Skeletal muscle satellite cell (primary cell): ENCODE data around the gene RBBP8NL.

Source experiments
- H3K27me3 ChIP-seq: 2 replicates; pipeline ENCODE4 v1.7.0; 2013; ENCODE audit warnings: low read length; ENCODE audit not compliant: control insufficient read depth, insufficient read depth
- H3K36me3 ChIP-seq: 2 replicates; pipeline ENCODE4 v1.7.0; 2013; ENCODE audit warnings: mild to moderate bottlenecking, control low read depth, low read length; ENCODE audit not compliant: insufficient read depth
- H3K4me1 ChIP-seq: 2 replicates; pipeline ENCODE4 v1.7.0; 2013; ENCODE audit warnings: low read length; ENCODE audit not compliant: control insufficient read depth, insufficient read depth
- H3K4me2 ChIP-seq: 2 replicates; pipeline ENCODE4 v1.7.0; 2013; ENCODE audit warnings: mild to moderate bottlenecking, low read length
- H3K4me3 ChIP-seq: 2 replicates; pipeline ENCODE4 v1.7.0; 2013; ENCODE audit warnings: low read length
- H3K9ac ChIP-seq: 2 replicates; pipeline ENCODE4 v1.7.0; 2013; ENCODE audit warnings: mild to moderate bottlenecking, low read depth, low read length, moderate library complexity
- H3K9me3 ChIP-seq: replicated peaks from 2 replicates; pipeline ENCODE4 v1.7.0; 2013; ENCODE audit warnings: mild to moderate bottlenecking, control low read depth, low read length

RBBP8NL gene

DNA sequence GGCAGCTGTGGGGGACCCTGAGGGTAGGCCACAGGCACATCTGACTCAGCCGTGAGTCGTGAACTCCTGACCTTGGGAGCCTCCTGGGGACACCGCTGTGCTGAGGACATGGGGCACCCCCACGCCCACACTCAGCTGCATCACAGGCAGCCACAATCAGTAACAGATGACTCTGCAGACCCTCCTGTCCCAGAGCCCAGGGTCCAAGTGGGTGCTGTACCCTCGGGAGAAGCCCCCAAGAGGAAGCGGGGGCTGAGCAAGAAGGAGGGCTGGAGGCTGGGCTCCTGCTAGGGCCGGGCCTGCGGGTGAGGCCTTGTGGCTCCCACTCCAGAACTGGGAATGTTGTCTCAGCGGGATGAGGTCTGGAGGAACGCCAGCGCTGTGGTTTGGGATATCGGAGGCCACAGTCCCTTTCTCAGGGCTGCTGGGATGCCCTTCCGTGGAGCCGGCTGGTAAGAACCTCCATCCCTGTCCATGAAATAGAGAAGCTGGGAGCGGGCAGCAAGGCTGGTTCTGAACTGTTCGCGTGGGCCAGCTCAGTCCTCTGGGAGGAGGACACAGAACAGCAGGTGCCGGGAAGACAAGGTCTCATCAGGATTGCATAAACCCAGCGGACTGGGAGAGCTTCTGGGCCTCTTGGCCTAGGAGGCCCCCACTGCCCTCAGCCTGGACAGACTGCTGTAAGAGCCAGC is 57.1 kb downstream of the RBBP8NL start:
- no peak overlapping the region for H3K9ac ChIP-seq
- no peaks in the 10 kb centered on the region for H3K36me3 ChIP-seq
- no peaks in the 10 kb centered on the region for H3K27me3 ChIP-seq
- H3K4me2 ChIP-seq = peak overlapping the region; percentile 77
- H3K4me3 ChIP-seq = no peak overlapping the region
- peaks cover 56% of the 10 kb centered on the region for H3K4me1 ChIP-seq
- H3K9me3 ChIP-seq = no peaks in the 10 kb centered on the region

DNA sequence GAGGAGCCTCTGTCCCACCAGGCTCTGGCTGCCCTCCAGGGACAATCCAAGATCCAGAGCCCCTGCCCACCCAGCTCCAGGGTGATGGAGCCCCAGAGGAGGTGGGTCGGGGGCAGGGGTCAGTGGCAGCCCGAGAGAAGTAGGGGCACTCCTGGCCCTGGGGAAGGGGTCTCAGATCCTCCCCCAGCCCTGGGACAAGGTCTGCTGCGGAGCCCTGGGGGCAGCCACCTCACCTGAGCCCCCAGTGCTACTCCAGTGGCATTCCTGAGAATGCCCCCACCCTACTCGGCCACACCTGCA is 57.6 kb downstream of the RBBP8NL start:
- Histone ChIP-seq H3K9me3 (no peaks in the 10 kb centered on the region), H3K4me1 (peaks cover 56% of the 10 kb centered on the region), H3K9ac (no peak overlapping the region), H3K4me3 (no peak overlapping the region), H3K36me3 (no peaks in the 10 kb centered on the region), H3K27me3 (no peaks in the 10 kb centered on the region), H3K4me2 (peak overlapping the region; percentile 77)

- Histone ChIP-seq H3K9ac (no peak overlapping the region), H3K4me3 (peak overlapping the region; percentile 51), H3K4me1 (peaks cover 58% of the 10 kb centered on the region), H3K36me3 (no peaks in the 10 kb centered on the region), H3K9me3 (no peaks in the 10 kb centered on the region), H3K4me2 (peak overlapping the region; percentile 77), H3K27me3 (no peaks in the 10 kb centered on the region)
These were observed 58.1 kb downstream of the RBBP8NL start for GRCh38 chr20:62368976-62369814.

DNA sequence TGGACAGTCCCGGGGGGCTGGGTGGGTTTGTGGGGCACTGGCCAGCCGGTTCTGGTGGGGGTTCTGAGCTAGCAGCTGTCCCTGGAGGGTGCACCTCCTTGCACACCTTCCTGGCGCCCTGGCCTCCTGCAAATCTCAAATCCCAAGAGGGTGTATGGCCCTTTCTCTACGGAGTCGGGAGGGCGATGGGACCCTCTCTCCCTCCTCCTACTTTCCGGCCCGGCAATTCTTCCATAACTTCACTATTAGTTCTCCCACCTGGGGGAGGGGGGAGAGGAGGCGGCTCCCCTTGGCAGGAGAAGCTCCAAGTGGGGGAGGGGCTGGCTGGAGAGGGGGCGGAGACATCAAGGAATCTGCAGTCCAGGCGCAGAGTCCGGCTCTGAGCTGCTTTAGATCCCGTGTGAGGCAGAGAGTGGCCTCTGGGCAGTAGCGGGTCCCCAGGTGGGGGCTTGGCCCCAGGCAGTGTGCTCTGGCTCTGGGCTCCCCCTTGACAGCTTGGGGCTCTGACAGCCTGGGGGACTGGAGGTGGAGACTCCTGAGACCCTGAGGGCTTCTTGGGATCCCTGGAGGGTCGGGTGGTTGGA is 58.9 kb downstream of the RBBP8NL start:
- Histone ChIP-seq H3K9ac (no peak overlapping the region), H3K4me1 (peaks cover 60% of the 10 kb centered on the region), H3K4me2 (peak overlapping the region; percentile 69), H3K9me3 (no peaks in the 10 kb centered on the region), H3K27me3 (no peaks in the 10 kb centered on the region), H3K4me3 (peak overlapping the region; percentile 41), H3K36me3 (no peaks in the 10 kb centered on the region)

GRCh38 chr20:62367633-62368391 is 59.5 kb downstream of the RBBP8NL start:
- H3K9me3 ChIP-seq = no peaks in the 10 kb centered on the region
- H3K27me3 ChIP-seq = no peaks in the 10 kb centered on the region
- peak overlapping the region; percentile 69 for H3K4me2 ChIP-seq
- H3K4me1 ChIP-seq = peaks cover 60% of the 10 kb centered on the region
- no peaks in the 10 kb centered on the region for H3K36me3 ChIP-seq
- H3K4me3 ChIP-seq = peak overlapping the region; percentile 53
- no peak overlapping the region for H3K9ac ChIP-seq

GRCh38 chr20:62367136-62367632 is 60.2 kb downstream of the RBBP8NL start, which contains the start of gene LAMA5:
LAMA5 (minus strand) TSS chr20:62367312; CDS start chr20:62367245, 67 bp downstream.
- H3K36me3 ChIP-seq = no peaks in the 10 kb centered on the region
- H3K4me2 ChIP-seq = peak within 1 kb of the TSS; percentile 88
- H3K9ac ChIP-seq = peak within 1 kb of the TSS; percentile 71
- H3K9me3 ChIP-seq = no peaks in the 10 kb centered on the region
- peak within 1 kb of the TSS; percentile 75 for H3K4me3 ChIP-seq
- peaks cover 60% of the 10 kb centered on the region for H3K4me1 ChIP-seq
- no peaks in the 10 kb centered on the region for H3K27me3 ChIP-seq

DNA sequence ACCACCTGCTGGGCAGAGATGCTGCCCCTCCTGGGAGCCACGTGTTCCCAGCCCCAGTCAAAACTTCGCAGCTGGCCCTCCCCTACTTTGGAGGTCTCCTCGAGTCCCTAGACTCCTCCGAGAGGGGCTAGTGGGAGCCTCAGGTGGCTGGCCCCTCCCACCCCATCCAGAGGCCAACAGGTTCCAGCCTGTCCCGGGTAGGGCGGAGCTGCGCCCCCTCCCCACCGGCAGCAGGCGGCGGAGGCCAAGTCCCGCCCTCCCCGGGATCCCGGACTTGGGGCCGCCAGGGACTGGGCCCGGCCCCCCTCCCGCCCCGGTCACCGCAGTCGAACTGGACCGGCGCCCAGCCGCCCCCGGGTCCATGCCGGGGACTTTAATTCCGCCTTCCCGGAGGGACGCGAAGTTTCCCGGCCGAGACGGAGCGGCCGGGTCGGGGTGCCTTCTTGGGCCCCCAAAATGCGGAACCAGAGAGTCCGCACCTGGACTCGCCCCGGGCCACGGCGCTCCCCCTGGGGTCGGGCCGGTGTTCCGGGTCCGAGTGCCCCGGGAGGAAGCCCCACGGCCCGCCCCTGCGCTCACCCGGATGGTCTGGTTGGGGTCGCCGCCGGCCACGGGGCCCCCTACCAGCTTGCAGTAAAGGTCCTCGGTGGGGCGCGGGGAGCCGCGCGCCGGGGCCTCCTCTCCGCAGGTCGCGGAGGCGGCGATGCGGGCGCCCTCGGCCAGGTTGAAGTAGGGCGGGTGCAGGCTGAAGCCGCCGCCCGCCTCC is 60.8 kb downstream of the RBBP8NL start:
- Histone ChIP-seq H3K4me3 (peak overlapping the region; percentile 75), H3K9me3 (no peaks in the 10 kb centered on the region), H3K27me3 (no peaks in the 10 kb centered on the region), H3K4me1 (peaks cover 60% of the 10 kb centered on the region), H3K9ac (peak overlapping the region; percentile 71), H3K36me3 (no peaks in the 10 kb centered on the region), H3K4me2 (peak overlapping the region; percentile 88)

DNA sequence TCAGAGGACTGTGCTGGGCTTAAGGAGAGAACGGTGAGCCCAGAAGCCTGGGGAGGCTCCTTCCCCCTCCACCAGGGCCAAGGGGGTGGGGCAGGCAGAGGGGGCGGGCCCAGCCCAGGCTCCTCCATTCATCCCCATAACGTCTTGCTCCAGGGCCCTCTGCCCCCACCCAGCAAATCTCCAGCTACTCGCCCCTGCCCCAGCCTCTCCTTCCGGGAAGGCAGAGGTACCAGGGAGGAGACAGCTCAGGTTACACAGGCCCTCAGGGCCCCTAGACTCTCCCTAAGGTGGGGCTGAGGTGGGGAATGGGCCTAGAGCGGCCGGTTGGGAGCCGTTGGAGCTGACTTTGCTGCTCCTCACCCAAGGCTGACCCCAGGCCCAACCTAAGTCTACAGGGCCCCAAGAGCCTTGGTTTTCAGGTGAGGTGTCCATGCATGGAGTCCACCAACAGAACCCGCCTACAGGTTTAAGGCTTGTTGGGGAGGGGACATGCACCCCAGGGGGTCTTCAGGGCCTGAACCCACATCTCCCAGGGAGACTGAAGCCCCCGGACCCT is 61.4 kb downstream of the RBBP8NL start:
- peaks cover 59% of the 10 kb centered on the region for H3K4me1 ChIP-seq

GRCh38 chr20:62364911-62365736 is 62.2 kb downstream of the RBBP8NL start:
- Histone ChIP-seq H3K27me3 (no peaks in the 10 kb centered on the region), H3K9ac (peak overlapping the region; percentile 11), H3K4me3 (peak overlapping the region; percentile 75), H3K9me3 (no peaks in the 10 kb centered on the region), H3K36me3 (no peaks in the 10 kb centered on the region), H3K4me2 (peak overlapping the region; percentile 88), H3K4me1 (peaks cover 55% of the 10 kb centered on the region)

More for the DNA sequence above, 61.4 kb downstream of the RBBP8NL start:
- Histone ChIP-seq H3K36me3 (no peaks in the 10 kb centered on the region), H3K9me3 (no peaks in the 10 kb centered on the region), H3K4me2 (peak overlapping the region; percentile 88), H3K9ac (peak overlapping the region; percentile 71), H3K27me3 (no peaks in the 10 kb centered on the region), H3K4me3 (peak overlapping the region; percentile 75)
